ENCODE data around the gene CINP. TPM values are rescaled to one million over a fixed set of nuclear protein-coding genes. Genes with fewer than 3 reads are reported as not detected.
A peak's percentile ranks its signal among the peaks of the same experiment; 100 is the strongest.

Gene CINP
- total RNA-seq, 4 donors from 2014 or later: 19.2 to 25.1 (median 21.5) TPM

DNA sequence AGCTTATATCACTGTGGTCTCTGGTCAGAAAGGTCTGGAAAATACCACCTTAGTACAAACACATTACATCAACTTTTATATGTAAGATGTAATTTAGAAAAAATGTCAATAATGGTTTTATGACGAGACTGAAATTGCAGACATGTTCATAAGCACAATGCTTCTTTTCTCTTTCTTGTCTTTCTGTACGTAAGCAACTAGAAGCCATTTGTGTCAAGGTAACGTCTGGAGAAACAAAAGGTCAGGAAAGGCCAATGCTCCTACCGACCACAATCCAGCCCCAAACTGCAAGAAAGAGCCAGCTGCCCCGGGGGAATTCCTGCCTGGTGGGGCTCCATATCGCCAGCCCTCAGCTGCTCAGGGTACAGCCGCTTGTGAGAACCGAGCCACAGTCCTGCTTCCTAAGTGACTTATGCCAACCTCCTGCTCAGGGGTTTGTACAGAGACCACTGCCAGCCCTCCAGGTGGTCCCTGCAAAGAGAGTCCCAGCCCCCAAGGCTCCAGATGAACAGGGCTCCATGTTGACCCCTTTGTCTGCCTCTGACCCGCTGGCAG is 36.8 kb downstream of the CINP start:
- intact Hi-C loops (cut with DNase I; ENCODE audit: low total_unique reads) (no loop called here), in situ Hi-C loops (cut with MboI; ENCODE audit: low sequenced_read_pairs in 4 of 4) (no loop called here)
- no peak for TF ChIP-seq POLR2A (IDR thresholded peaks at IDR 0.05)
- TF ChIP-seq, protein P1, sequence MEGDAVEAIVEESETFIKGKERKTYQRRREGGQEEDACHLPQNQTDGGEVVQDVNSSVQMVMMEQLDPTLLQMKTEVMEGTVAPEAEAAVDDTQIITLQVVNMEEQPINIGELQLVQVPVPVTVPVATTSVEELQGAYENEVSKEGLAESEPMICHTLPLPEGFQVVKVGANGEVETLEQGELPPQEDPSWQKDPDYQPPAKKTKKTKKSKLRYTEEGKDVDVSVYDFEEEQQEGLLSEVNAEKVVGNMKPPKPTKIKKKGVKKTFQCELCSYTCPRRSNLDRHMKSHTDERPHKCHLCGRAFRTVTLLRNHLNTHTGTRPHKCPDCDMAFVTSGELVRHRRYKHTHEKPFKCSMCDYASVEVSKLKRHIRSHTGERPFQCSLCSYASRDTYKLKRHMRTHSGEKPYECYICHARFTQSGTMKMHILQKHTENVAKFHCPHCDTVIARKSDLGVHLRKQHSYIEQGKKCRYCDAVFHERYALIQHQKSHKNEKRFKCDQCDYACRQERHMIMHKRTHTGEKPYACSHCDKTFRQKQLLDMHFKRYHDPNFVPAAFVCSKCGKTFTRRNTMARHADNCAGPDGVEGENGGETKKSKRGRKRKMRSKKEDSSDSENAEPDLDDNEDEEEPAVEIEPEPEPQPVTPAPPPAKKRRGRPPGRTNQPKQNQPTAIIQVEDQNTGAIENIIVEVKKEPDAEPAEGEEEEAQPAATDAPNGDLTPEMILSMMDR (IDR thresholded peaks at IDR 0.05 in 4 of 5, conservative IDR thresholded peaks at IDR 0.05 in 1 of 5): no peak
- no peaks in the 10 kb centered on the region for H3K9me3 ChIP-seq
- H3K27ac ChIP-seq: no peak overlapping the region
- no peak overlapping the region for H3K4me3 ChIP-seq
- H3K27me3 ChIP-seq: no peaks in the 10 kb centered on the region
- peaks cover 0 to 13% of the 10 kb centered on the region in 2 donors for H3K36me3 ChIP-seq
- H3K4me1 ChIP-seq: peaks cover 5 to 15% of the 10 kb centered on the region in 2 donors
- DNase-seq (no peak), ATAC-seq (no peak)

DNA sequence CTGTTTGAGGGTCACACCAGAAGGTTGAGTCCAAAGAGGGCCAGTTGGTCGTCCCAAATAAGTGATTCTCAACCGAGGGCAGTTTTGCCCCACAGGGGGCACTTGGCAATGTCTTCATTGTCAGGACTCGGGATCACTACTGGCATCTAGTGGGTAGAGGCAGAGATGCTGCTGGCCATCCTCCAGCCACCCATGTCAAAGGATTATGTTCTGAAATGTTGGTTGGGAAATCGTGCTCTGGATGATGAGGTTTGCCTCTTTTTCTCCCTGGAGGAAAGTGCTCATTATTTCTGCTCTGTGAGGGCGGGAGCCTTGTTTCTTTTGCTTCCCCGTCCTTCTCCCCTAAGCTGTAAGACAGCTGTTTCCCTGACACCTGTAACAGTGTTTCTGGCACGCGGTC is 39.6 kb downstream of the CINP start:
- H3K4me1 ChIP-seq: peaks cover 25 to 33% of the 10 kb centered on the region in 2 donors
- H3K27ac ChIP-seq: peak overlapping the region; percentile 46 to 71 (median 66)
- peak; percentile 35 to 38 for ATAC-seq
- no peak for TF ChIP-seq POLR2A (IDR thresholded peaks at IDR 0.05)
- TF ChIP-seq, protein P1 (IDR thresholded peaks at IDR 0.05 in 4 of 5, conservative IDR thresholded peaks at IDR 0.05 in 1 of 5): peak; percentile 12 to 59 (median 40)
- H3K4me3 ChIP-seq: no peak overlapping the region
- in situ Hi-C loops (cut with MboI; ENCODE audit: low sequenced_read_pairs in 4 of 4): loop anchor here in 1 of 4 donors (25.0 kb wide), 3 partner anchors 186 to 561 kb away; partner anchors contain the start of genes ANKRD9, PPP2R5C and WDR20
- intact Hi-C loops (cut with DNase I; ENCODE audit: low total_unique reads): no loop called here
- peaks cover 0 to 13% of the 10 kb centered on the region in 2 donors for H3K36me3 ChIP-seq
- DNase-seq: peak; percentile 48 to 83
- H3K9me3 ChIP-seq: no peaks in the 10 kb centered on the region
- no peaks in the 10 kb centered on the region for H3K27me3 ChIP-seq

DNA sequence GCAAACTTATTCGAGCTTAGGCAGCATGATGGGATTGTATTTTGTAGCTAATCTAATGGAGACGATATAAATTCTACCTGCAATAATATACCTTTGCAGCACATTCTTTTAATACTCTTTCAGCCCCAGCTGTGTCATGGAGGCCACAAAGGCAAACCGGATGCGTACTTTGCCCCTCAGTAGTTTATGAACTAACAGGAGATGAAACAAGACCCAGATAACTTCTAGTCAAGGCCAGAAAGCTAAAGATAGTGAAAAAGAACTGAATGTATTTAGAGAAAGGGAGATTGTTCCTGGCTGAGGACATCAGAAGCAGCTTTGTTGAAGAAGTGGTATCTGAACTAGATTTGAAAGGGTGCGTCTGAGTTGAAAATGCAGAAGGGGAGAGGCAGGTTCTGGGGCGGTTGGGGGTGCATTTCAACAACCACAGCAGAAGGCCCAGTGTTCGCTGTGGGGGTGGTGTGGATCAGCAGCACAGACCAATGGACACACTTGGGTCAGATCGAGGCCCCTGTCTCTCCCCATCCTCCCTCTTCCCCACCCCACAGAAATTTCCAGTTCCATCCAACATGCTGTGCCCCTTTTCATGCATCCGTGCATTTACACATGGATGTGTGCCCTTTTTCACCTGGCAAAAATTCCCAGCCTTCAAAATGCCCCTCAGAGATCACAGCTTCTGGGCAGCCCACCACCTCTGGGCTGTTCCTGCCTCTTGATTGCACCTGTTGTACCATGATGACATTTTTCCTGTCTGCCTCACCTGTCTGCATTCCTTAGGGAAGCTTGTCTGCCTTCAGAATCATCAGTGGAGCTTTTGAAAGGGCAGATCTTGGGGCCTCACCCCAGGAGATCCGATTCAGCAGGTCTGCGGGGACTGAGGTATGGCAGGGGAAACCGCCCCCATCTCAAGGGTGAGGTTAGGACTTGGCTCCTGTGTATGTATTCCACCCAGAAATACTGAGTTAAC is 41.0 kb downstream of the CINP start:
- peaks cover 29 to 42% of the 10 kb centered on the region in 2 donors for H3K4me1 ChIP-seq
- in situ Hi-C loops (cut with MboI; ENCODE audit: low sequenced_read_pairs in 4 of 4) (loop anchor here in 1 of 4 donors (25.0 kb wide), 3 partner anchors 184 to 559 kb away; partner anchors contain the start of genes ANKRD9, PPP2R5C and WDR20), intact Hi-C loops (cut with DNase I; ENCODE audit: low total_unique reads) (no loop called here)
- ATAC-seq: no peak
- H3K4me3 ChIP-seq: no peak overlapping the region
- no peak for DNase-seq
- H3K27ac ChIP-seq: peak overlapping the region in 1 of 4 donors; percentile 97
- peaks cover 0 to 13% of the 10 kb centered on the region in 2 donors for H3K36me3 ChIP-seq
- no peaks in the 10 kb centered on the region for H3K9me3 ChIP-seq
- H3K27me3 ChIP-seq: no peaks in the 10 kb centered on the region
- TF ChIP-seq, protein P1 (IDR thresholded peaks at IDR 0.05 in 4 of 5, conservative IDR thresholded peaks at IDR 0.05 in 1 of 5): no peak
- no peak for TF ChIP-seq POLR2A (IDR thresholded peaks at IDR 0.05)

DNA sequence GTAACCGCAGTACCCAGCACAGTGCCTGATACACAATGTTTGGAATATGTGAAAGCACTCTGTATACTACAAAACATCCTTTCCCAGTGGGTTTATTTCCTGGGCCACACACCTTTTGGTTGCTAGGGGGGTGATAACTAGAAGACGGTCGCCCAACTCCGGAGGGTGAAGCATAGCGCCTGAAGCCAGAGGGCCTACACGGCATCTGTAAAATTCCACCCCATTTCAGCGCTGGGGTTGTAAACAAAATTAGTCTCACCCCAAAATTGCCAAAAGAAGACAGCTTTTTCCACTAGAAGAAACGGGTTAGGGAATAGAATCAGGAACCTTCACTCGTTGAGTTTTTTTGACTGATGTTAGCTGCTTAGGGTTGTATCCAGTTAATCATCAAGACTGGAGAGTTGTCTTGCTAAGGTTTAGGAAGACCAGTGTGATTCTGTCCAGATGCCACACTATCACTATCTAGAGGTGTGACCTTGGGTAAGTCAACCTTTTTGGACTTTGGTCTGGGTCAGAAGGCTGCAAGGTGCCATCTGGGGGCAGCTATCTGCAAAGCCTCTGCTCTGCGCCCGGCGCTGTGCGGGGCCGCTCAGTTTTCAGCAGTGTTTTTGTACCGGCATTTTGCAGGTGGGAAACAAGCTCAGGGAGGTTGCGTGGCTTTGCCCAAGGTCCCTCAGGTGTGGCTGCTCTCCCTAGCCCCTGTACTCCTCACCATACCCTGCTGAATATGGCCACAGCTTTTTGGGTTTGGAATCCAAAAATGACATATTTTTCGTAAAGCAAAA is 41.8 kb downstream of the CINP start:
- no peak for ATAC-seq
- Histone ChIP-seq H3K4me1 (peaks cover 38 to 50% of the 10 kb centered on the region in 2 donors), H3K4me3 (peak overlapping the region; percentile 64 to 72 (median 68)), H3K9me3 (no peaks in the 10 kb centered on the region), H3K27ac (peak overlapping the region; percentile 92 to 99 (median 97)), H3K36me3 (peaks cover 0 to 4% of the 10 kb centered on the region in 2 donors), H3K27me3 (no peaks in the 10 kb centered on the region)
- TF ChIP-seq, protein P1 (IDR thresholded peaks at IDR 0.05 in 4 of 5, conservative IDR thresholded peaks at IDR 0.05 in 1 of 5): no peak
- TF ChIP-seq POLR2A (IDR thresholded peaks at IDR 0.05): no peak
- intact Hi-C loops (cut with DNase I; ENCODE audit: low total_unique reads): no loop called here
- no peak for DNase-seq
- in situ Hi-C loops (cut with MboI; ENCODE audit: low sequenced_read_pairs in 4 of 4): loop anchor here in 1 of 4 donors (25.0 kb wide), 3 partner anchors 184 to 559 kb away; partner anchors contain the start of genes ANKRD9, PPP2R5C and WDR20
